NCI-H128 (cell line): ENCODE data around the gene GIPR.
"Not testable (repeated sequence)": the region's sequence is repeated elsewhere in the genome, so short reads cannot be mapped to it uniquely, and the experiment has no call there.

Experiments
- DNase-seq: peaks from one replicate; lab custom pipeline; 2025; ENCODE audit not compliant: unreplicated experiment; lab: John Stamatoyannopoulos, UW

The GIPR gene

GRCh38 chr19:45667620-45668341 is at the start of gene GIPR:
GIPR (plus strand) TSS chr19:45668221; CDS start chr19:45669521, 1,300 bp downstream.
- no peak for DNase-seq

- DNase-seq: no peak
Measured at GRCh38 chr19:45621389-45621788, 46.6 kb upstream of the GIPR start.

GRCh38 chr19:45621976-45622503 is 46.0 kb upstream of the GIPR start:
- no peak for DNase-seq

GRCh38 chr19:45623984-45624383 is 44.0 kb upstream of the GIPR start:
- DNase-seq: no peak

GRCh38 chr19:45628219-45628618 is 39.8 kb upstream of the GIPR start:
- DNase-seq: not testable (repeated sequence)

- DNase-seq: no peak
Measured at GRCh38 chr19:45629704-45630103, 38.3 kb upstream of the GIPR start.

- no peak for DNase-seq
Measured at GRCh38 chr19:45630463-45630862, 37.6 kb upstream of the GIPR start.

- peak; percentile 34 for DNase-seq
Measured at GRCh38 chr19:45632468-45633196, 35.4 kb upstream of the GIPR start.

- no peak for DNase-seq
Measured at GRCh38 chr19:45636275-45636674, 31.7 kb upstream of the GIPR start.

- no peak for DNase-seq
Measured at GRCh38 chr19:45636902-45637301, 31.1 kb upstream of the GIPR start.

- no peak for DNase-seq
Measured at GRCh38 chr19:45637890-45638667, 29.9 kb upstream of the GIPR start.

- DNase-seq: no peak
Measured at GRCh38 chr19:45638930-45639729, 28.9 kb upstream of the GIPR start, which contains the start of gene EML2. EML2 (minus strand) TSS chr19:45639397; CDS start chr19:45639376, 21 bp downstream.

GRCh38 chr19:45640849-45641273 is 27.2 kb upstream of the GIPR start:
- DNase-seq: no peak

- DNase-seq: peak; percentile 41
Measured at GRCh38 chr19:45641274-45642105, 26.5 kb upstream of the GIPR start.

- peak; percentile 67 for DNase-seq
Measured at GRCh38 chr19:45643024-45643926, 24.7 kb upstream of the GIPR start.

- no peak for DNase-seq
Measured at GRCh38 chr19:45643927-45644771, 23.9 kb upstream of the GIPR start.

GRCh38 chr19:45645068-45645630 is 22.9 kb upstream of the GIPR start:
- no peak for DNase-seq
